SK-N-SH treated with all-trans-retinoic acid at 6 μM for 48 hours (cell line): ENCODE measurements around the gene TKT.
A peak's percentile ranks its signal among the peaks of the same experiment; 100 is the strongest.

Experiments
- ATAC-seq: fragments of 200-7000 bp; cut with Tn5 transposase; 3 replicates; pipeline ENCODE4 v1.9.1; 2020; ENCODE audit warnings: mild to moderate bottlenecking, moderate library complexity
- ARNTL ChIP-seq: fragments of 450-650 bp; formaldehyde crosslinking; IDR thresholded peaks from 2 replicates; pipeline ENCODE4 v1.5.0; 2020; ENCODE audit warnings: low read depth, mild to moderate bottlenecking, moderate library complexity, borderline replicate concordance
- BACH2 ChIP-seq: fragments of 250-450 bp; sonication (Bioruptor Pico); IDR thresholded peaks from 2 replicates; pipeline ENCODE4 v1.9.0; 2021; ENCODE audit warnings: mild to moderate bottlenecking, borderline replicate concordance
- CREB5 ChIP-seq: fragments of 250-450 bp; sonication (Bioruptor Pico); IDR thresholded peaks from 2 replicates; pipeline ENCODE4 v1.5.1; 2020; ENCODE audit warnings: low read depth, mild to moderate bottlenecking, moderate library complexity
- CSDC2 ChIP-seq: fragments of 250-450 bp; sonication (Bioruptor Pico); IDR thresholded peaks from 2 replicates; pipeline ENCODE4 v1.5.0; 2020; ENCODE audit warnings: mild to moderate bottlenecking, moderate library complexity
- GLIS3 ChIP-seq: fragments of 250-450 bp; sonication (Bioruptor Pico); IDR thresholded peaks from 2 replicates; pipeline ENCODE4 v1.5.0; 2020; ENCODE audit warnings: mild to moderate bottlenecking, moderate library complexity
- ISL1 ChIP-seq: fragments of 250-450 bp; sonication (Bioruptor Pico); IDR thresholded peaks from 2 replicates; pipeline ENCODE4 v2.1.2; 2022; ENCODE audit warnings: mild to moderate bottlenecking, moderate library complexity
- OSR1 ChIP-seq: fragments of 250-450 bp; sonication (Bioruptor Pico); IDR thresholded peaks from 2 replicates; pipeline ENCODE4 v1.8.0; 2022; ENCODE audit warnings: moderate library complexity, mild to moderate bottlenecking, inconsistent platforms
- PATZ1 ChIP-seq: fragments of 250-450 bp; sonication (Bioruptor Pico); IDR thresholded peaks from 2 replicates; pipeline ENCODE4 v1.8.0; 2020; ENCODE audit warnings: mild to moderate bottlenecking, moderate library complexity, borderline replicate concordance
- POU6F1 ChIP-seq: fragments of 250-450 bp; sonication (Bioruptor Pico); IDR thresholded peaks from 2 replicates; pipeline ENCODE4 v1.8.0; 2021; ENCODE audit warnings: low read depth, mild to moderate bottlenecking, moderate library complexity, borderline replicate concordance
- PPARA ChIP-seq: fragments of 250-450 bp; sonication (Bioruptor Pico); IDR thresholded peaks from 2 replicates; pipeline ENCODE4 v1.5.0; 2020; ENCODE audit warnings: mild to moderate bottlenecking, borderline replicate concordance
- RARB ChIP-seq: fragments of 250-450 bp; sonication (Bioruptor Pico); IDR thresholded peaks from 2 replicates; pipeline ENCODE4 v1.8.0; 2021; ENCODE audit warnings: mild to moderate bottlenecking, moderate library complexity
- SNAI2 ChIP-seq: fragments of 250-450 bp; sonication (Bioruptor Pico); IDR thresholded peaks from 2 replicates; pipeline ENCODE4 v1.5.0; 2020; ENCODE audit warnings: mild to moderate bottlenecking, moderate library complexity
- TOX ChIP-seq: fragments of 250-450 bp; sonication (Bioruptor Pico); IDR thresholded peaks from 2 replicates; pipeline ENCODE4 v1.8.0; 2021; ENCODE audit warnings: mild to moderate bottlenecking, moderate library complexity, borderline replicate concordance
- ZC3H10 ChIP-seq: fragments of 250-450 bp; sonication (Bioruptor Pico); IDR thresholded peaks from 2 replicates; pipeline ENCODE4 v1.5.1; 2021; ENCODE audit warnings: mild to moderate bottlenecking, moderate library complexity
- ZFP3 ChIP-seq: fragments of 250-450 bp; sonication (Bioruptor Pico); IDR thresholded peaks from 2 replicates; pipeline ENCODE4 v1.5.0; 2020; ENCODE audit warnings: mild to moderate bottlenecking, moderate library complexity
- ZFP30 ChIP-seq: fragments of 450-650 bp; formaldehyde crosslinking; IDR thresholded peaks from 2 replicates; pipeline ENCODE4 v1.5.0; 2022; ENCODE audit warnings: mild to moderate bottlenecking, moderate library complexity
- ZNF565 ChIP-seq: fragments of 450-650 bp; formaldehyde crosslinking; conservative IDR thresholded peaks from 2 replicates; pipeline ENCODE4 v1.5.0; 2020; ENCODE audit warnings: low read depth, mild to moderate bottlenecking, moderate library complexity
- ZNF70 ChIP-seq: fragments of 450-650 bp; formaldehyde crosslinking; IDR thresholded peaks from 2 replicates; pipeline ENCODE4 v1.5.0; 2020; ENCODE audit warnings: mild to moderate bottlenecking, moderate library complexity
- ZNF8 ChIP-seq: fragments of 450-650 bp; formaldehyde crosslinking; IDR thresholded peaks from 2 replicates; pipeline ENCODE4 v1.5.0; 2020; ENCODE audit warnings: mild to moderate bottlenecking, moderate library complexity
- TF ChIP-seq, protein P1 (sequence below): fragments of 250-450 bp; sonication (Bioruptor Pico); IDR thresholded peaks from 2 replicates; pipeline ENCODE4 v1.5.1; 2021; ENCODE audit warnings: mild to moderate bottlenecking, moderate library complexity

TKT gene

GRCh38 chr3:53240989-53241972 is 14.5 kb downstream of the TKT start (continued):
- TF ChIP-seq ISL1 = no peak

GRCh38 chr3:53239800-53240199 is 16.0 kb downstream of the TKT start:
- ATAC-seq = no peak
- TF ChIP-seq TOX (CRISPR knock-in tag) = no peak

- no peak for ATAC-seq
- TF ChIP-seq ARNTL (no peak), GLIS3 (CRISPR knock-in tag) (no peak), ZNF70 (CRISPR knock-in tag) (no peak), ZNF565 (CRISPR knock-in tag) (no peak), CREB5 (CRISPR knock-in tag) (no peak), ZC3H10 (CRISPR knock-in tag) (no peak), ZNF8 (CRISPR knock-in tag) (no peak), POU6F1 (no peak), CSDC2 (CRISPR knock-in tag) (no peak), OSR1 (no peak), BACH2 (no peak), RARB (CRISPR knock-in tag) (no peak), SNAI2 (CRISPR knock-in tag) (no peak)
- TF ChIP-seq, protein P1, sequence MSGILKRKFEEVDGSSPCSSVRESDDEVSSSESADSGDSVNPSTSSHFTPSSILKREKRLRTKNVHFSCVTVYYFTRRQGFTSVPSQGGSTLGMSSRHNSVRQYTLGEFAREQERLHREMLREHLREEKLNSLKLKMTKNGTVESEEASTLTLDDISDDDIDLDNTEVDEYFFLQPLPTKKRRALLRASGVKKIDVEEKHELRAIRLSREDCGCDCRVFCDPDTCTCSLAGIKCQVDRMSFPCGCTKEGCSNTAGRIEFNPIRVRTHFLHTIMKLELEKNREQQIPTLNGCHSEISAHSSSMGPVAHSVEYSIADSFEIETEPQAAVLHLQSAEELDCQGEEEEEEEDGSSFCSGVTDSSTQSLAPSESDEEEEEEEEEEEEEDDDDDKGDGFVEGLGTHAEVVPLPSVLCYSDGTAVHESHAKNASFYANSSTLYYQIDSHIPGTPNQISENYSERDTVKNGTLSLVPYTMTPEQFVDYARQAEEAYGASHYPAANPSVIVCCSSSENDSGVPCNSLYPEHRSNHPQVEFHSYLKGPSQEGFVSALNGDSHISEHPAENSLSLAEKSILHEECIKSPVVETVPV (CRISPR knock-in tag) = no peak
Measured at GRCh38 chr3:53238886-53239285, 16.9 kb downstream of the TKT start.

DNA sequence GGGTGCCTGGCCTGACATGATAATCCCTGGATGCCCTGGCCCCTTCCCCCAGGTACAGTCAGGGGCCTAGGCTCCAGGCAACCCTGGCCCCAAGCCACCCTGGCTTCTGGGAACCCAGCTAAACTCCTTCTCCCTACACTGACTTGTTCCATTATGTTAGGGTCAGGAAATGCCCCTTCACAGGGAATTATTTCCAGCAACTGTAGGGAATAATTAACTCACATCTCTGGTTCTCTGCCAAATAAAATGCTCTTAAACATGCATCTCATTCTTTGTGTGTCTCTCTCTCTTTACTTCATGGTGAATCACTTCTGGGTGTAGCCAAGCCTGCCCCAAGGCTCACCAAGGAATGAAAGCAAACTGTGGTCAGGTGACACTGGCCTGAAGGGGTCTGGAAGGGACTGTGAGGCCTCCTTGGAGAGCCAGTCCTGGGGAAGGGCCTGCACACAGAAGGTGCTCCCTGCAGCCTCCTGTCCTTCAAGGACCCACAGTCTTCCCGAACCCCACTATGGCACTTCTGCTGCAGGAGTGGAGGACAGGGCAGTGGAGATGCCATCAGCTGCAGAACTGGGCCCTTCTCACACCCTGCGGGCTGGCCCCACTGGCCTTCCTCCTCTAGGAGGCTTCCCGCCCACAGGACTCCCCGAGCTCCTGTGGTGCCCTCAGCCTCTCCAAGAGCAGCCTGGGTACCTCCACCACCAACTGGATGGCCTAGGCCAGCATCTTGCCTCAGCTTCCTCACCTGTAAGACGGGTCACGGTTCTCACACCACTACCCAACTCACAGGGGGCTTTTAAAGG is 17.6 kb downstream of the TKT start:
- TF ChIP-seq ISL1 (peak; percentile 78), GLIS3 (CRISPR knock-in tag) (no peak), ZFP3 (peak; percentile 51; the same call in 1 of the 2 replicates), ZFP30 (CRISPR knock-in tag) (0 out of 2 replicates have a peak, but pooled peaks have one; percentile 24), CSDC2 (CRISPR knock-in tag) (peak; percentile 32; the same call in 1 of the 2 replicates)
- TF ChIP-seq, protein P1 (CRISPR knock-in tag) = no peak

DNA sequence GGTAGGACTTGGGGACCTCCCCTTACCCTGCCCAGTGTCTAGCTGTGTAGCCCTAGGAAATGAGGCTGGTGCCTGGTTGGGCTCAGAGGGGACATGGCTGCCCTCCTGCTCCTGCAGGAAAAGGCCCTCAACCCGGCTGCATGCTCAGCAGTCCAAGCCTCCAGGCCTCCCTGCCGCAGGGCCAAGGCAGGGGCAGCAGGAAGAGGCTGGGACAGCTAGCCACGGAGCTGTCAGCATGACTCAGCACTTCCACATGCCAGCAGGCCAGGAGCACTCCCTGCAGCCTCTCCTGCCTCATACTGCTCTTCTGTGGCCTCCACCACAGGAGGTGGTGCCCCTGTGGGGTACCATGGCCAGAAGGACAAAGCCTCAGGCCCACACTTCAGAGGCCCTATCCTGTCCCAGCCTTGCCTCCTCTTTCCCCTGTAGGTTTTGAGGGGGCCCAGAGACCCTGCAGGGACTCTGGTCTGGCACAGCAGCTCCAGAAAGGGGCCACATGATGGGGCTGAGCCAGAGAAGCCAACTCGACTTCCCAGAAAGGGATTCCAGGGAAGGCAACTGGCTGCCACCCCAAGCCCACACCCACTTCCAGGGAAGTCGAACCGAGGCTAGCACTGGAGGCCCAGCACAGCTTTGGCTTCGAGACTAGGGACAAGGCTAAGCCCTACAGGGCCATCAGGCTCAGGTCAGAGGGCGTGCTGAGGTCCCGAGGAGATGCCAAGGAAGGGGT is 19.5 kb downstream of the TKT start:
- ATAC-seq = peak; percentile 82
- 0 out of 2 replicates have a peak, but pooled peaks have one; percentile 31 for TF ChIP-seq ZNF70 (CRISPR knock-in tag)
- TF ChIP-seq PATZ1 (CRISPR knock-in tag) = no peak
- peak; percentile 93 for TF ChIP-seq ZFP3
- peak; percentile 50; the same call in 1 of the 2 replicates for TF ChIP-seq TOX (CRISPR knock-in tag)
- peak; percentile 35; the same call in 1 of the 2 replicates for TF ChIP-seq ZFP30 (CRISPR knock-in tag)
- no peak for TF ChIP-seq ARNTL
- peak; percentile 87 for TF ChIP-seq OSR1
- TF ChIP-seq PPARA (CRISPR knock-in tag) = peak; percentile 85; the same call in 1 of the 2 replicates
- TF ChIP-seq, protein P1 (CRISPR knock-in tag) = 0 out of 2 replicates have a peak, but pooled peaks have one; percentile 68
- TF ChIP-seq BACH2 = peak; percentile 92

More for the DNA sequence above, 17.6 kb downstream of the TKT start:
- peak; percentile 93 for ATAC-seq
